ENCODE measurements around the gene PDE2A.

The PDE2A gene

DNA sequence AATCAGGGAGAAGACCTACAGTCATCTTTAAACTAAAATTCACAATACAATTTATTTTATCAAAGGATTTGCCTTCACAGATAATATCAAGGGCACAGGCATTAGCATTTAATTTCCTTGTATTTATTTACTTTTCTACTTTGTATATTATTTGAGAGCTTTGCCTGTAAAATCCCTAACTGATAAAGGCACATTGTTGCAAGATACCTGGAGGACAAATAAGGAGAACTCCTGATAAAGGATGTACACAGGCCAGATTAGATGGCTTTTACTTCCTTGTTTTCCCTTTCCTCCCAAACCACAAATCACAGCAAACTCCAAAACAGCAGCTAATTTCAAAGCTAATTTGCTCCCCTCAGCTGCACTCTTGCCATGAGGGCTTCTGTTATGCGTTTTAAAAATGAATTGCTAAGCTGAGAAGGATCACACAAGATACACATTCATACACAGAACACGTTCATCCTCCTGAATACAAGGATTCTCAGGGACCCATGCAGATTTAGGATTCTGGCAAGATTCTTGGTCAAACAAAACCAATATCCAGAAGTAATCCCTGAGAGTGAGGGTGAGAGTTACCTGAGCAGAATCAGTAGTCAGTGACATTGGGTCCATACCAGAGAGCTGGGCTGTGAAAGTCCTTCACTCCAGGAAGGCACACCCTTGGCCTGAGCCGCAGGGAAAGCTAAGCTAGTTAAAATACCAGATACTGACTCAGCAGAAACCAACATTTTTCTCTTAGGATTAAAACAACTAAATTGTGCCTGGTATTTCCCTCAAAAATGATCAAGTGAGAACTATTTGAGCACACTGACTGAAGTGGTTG is 139.6 kb downstream of the PDE2A start:
- no peak for DNase-seq

DNA sequence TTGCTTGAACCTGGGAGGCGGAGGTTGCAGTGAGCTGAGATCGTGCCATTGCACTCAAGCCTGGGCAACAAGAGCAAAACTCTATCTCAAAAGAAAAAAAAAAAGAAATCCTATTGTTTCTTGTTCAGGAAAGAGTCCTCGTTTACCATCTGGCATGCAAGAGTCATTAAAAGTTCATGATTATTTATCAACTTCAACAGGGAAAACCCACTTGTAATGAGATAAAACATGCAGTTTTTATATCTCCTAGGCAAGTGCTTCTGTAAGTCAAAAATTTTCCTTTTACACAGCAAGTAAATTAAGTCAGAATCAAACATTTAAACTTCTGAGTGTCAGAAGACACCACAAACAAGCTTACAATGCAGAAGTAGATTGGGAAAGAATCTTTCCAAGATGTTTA is 145.2 kb downstream of the PDE2A start:
- no peak for DNase-seq

DNA sequence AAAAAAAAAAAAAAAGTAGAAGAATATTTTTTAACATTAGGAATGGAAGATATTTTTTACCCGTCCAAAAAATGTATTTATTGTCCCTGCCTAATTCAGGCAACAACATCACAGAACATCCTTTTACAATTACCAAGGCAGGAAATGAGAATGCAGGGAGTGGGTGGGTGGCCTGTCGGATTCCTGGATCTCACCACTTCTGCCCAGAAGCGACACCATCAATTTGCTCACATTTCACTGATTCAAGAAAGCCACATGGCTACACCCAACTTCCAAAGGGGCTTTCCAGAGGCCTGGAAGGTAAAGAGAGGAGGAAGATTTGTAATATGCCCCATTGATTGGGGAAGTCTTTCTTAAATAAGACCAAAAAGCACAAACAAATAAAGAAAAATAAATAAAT is 146.1 kb downstream of the PDE2A start:
- no peak for DNase-seq
